ENCODE data around the gene IKBKE. TPM values are rescaled to one million over a fixed set of nuclear protein-coding genes. Genes with fewer than 3 reads are reported as not detected.

Gene IKBKE
- polyA plus RNA-seq, 2 of the 4 experiments (the other 2 are of a cell fraction) = 6.3 to 6.4 TPM

DNA sequence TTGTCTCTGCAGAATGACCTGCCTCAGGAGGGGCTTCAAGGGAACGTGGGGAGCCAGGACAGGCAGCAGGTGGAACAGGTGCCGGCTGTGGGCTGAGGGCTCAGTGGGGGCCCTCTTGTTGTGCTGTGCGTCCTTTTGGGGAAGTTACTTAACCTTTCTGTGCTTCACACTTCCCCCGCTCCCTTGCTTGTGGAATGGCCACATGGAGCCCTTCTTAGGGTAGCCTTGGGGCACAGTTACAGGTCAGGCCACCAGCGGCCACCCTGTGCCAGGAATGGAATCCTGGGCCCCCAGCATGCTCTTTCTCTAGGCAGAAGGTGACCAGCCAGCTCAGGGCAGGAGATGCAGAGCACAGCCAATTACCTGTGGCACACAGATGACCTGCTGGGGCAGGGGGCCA, 2.6 kb downstream of the IKBKE start (continued):
- TF ChIP-seq, protein P1, sequence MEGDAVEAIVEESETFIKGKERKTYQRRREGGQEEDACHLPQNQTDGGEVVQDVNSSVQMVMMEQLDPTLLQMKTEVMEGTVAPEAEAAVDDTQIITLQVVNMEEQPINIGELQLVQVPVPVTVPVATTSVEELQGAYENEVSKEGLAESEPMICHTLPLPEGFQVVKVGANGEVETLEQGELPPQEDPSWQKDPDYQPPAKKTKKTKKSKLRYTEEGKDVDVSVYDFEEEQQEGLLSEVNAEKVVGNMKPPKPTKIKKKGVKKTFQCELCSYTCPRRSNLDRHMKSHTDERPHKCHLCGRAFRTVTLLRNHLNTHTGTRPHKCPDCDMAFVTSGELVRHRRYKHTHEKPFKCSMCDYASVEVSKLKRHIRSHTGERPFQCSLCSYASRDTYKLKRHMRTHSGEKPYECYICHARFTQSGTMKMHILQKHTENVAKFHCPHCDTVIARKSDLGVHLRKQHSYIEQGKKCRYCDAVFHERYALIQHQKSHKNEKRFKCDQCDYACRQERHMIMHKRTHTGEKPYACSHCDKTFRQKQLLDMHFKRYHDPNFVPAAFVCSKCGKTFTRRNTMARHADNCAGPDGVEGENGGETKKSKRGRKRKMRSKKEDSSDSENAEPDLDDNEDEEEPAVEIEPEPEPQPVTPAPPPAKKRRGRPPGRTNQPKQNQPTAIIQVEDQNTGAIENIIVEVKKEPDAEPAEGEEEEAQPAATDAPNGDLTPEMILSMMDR (IDR thresholded peaks at IDR 0.05) = no peak
- TF ChIP-seq ZC3H11A (IDR thresholded peaks at IDR 0.05) = no peak
- TF ChIP-seq EHF (CRISPR knock-in tag; IDR thresholded peaks at IDR 0.05) = no peak
- no peak for TF ChIP-seq CBX2 (IDR thresholded peaks at IDR 0.05; ENCODE audit: borderline replicate concordance, low read depth)

DNA sequence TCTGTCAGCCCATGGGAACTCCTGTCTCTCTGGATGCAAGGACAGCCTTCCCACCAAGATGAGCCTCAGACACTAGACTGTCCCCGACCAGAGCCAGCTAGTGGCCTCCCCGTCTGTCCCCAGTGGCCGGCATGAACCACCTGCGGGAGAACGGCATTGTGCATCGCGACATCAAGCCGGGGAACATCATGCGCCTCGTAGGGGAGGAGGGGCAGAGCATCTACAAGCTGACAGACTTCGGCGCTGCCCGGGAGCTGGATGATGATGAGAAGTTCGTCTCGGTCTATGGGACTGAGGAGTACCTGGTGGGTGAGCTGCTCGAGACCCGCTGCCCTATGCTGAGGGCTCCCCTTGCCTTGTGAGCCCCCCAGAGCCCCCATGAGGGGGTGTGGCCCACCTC, 5.8 kb downstream of the IKBKE start:
- ATAC-seq (no peak), FAIRE-seq (no peak), DNase-seq (ENCODE audit: low read depth in 1 of 2, low spot score in 1 of 2) (no peak)
- Histone ChIP-seq H3K4me2 (no peak overlapping the region), H3K4me3 (no peak overlapping the region), H3K27ac (no peak overlapping the region), H3K9me3 (no peaks in the 10 kb centered on the region), H3K4me1 (peaks cover 12% of the 10 kb centered on the region)
- ChIA-PET CTCF (interaction anchor here (0.6 to 8.1 kb wide), 5 partner anchors 14 to 1089 kb away, joined by 3 to 87 read pairs (median 54); no protein-coding TSS in a partner anchor), POLR2A (no interaction called here)
- WGBS (ENCODE audit: missing lambda C conversion rate) = 93% methylated on average over 17 of the region's 17 CpGs
- TF ChIP-seq NR3C1 (IDR thresholded peaks at IDR 0.05) (no peak), RNF2 (IDR thresholded peaks at IDR 0.05; ENCODE audit: borderline replicate concordance, low read depth) (no peak), POLR2AphosphoS2 (conservative IDR thresholded peaks at IDR 0.05; ENCODE audit: low read length) (no peak), NPAS2 (CRISPR knock-in tag; IDR thresholded peaks at IDR 0.05; ENCODE audit: borderline replicate concordance) (no peak)
- TF ChIP-seq, protein P2, sequence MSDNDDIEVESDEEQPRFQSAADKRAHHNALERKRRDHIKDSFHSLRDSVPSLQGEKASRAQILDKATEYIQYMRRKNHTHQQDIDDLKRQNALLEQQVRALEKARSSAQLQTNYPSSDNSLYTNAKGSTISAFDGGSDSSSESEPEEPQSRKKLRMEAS (IDR thresholded peaks at IDR 0.05) = no peak
- TF ChIP-seq, protein P3, sequence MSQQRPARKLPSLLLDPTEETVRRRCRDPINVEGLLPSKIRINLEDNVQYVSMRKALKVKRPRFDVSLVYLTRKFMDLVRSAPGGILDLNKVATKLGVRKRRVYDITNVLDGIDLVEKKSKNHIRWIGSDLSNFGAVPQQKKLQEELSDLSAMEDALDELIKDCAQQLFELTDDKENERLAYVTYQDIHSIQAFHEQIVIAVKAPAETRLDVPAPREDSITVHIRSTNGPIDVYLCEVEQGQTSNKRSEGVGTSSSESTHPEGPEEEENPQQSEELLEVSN (IDR thresholded peaks at IDR 0.05; ENCODE audit: borderline replicate concordance, low read depth) = no peak

DNA sequence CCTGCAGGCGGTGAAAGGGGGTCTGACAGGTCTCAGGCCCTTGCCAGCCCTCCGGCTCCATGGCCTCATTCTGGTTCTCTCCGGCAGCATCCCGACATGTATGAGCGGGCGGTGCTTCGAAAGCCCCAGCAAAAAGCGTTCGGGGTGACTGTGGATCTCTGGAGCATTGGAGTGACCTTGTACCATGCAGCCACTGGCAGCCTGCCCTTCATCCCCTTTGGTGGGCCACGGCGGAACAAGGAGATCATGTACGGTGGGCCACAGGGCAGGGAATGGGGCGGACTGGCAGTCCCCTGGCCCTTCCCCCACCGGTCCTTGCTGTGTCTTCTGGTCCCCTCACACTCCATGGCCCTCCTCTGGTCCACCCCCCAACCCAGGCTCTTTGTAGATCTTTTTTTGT, 6.3 kb downstream of the IKBKE start:
- ATAC-seq (no peak), FAIRE-seq (no peak), DNase-seq (ENCODE audit: low read depth in 1 of 2, low spot score in 1 of 2) (no peak)
- Histone ChIP-seq H3K27ac (no peak overlapping the region), H3K9me3 (no peaks in the 10 kb centered on the region), H3K4me3 (no peak overlapping the region), H3K4me1 (peaks cover 11% of the 10 kb centered on the region), H3K4me2 (no peak overlapping the region)
- ChIA-PET CTCF (interaction anchor here (0.6 to 8.1 kb wide), 6 partner anchors 14 to 1089 kb away, joined by 3 to 87 read pairs (median 29); no protein-coding TSS in a partner anchor), POLR2A (no interaction called here)
- WGBS (ENCODE audit: missing lambda C conversion rate) = 91% methylated on average over 14 of the region's 14 CpGs
- TF ChIP-seq MAFK (IDR thresholded peaks at IDR 0.05; ENCODE audit: partially characterized antibody) (no peak), JUNB (IDR thresholded peaks at IDR 0.05) (no peak), MYC (IDR thresholded peaks at IDR 0.05; ENCODE audit: borderline replicate concordance, low read length) (no peak), CEBPB (IDR thresholded peaks at IDR 0.05) (no peak)

DNA sequence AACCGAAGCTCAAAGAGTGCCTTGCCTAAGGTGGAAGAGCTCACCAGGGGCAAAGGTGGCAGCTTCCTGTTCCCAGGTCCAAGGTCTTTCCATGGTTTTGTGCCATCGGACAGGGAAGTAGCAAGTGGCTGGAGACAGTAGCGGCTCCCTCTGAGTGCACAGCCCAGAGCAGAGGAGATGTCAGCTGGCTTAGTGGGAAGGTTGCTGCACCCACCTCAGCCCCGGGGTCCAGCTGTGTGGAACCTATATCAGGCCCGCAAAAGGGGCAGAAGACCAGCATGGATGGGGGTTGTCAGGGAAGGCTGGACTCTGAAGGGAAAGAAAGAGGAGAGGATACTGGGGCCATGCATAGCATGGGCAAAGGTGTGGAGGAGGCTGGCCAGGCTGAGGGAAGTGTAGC, 6.8 kb downstream of the IKBKE start:
- no peak overlapping the region for H3K4me3 ChIP-seq
- FAIRE-seq = no peak
- WGBS (ENCODE audit: missing lambda C conversion rate) = 82% methylated on average over 5 of the region's 5 CpGs

More for the DNA sequence above, 6.8 kb downstream of the IKBKE start:
- POLR2A ChIA-PET = no interaction called here
- Histone ChIP-seq H3K9me3 (no peaks in the 10 kb centered on the region), H3K4me1 (peaks cover 11% of the 10 kb centered on the region), H3K27ac (no peak overlapping the region), H3K4me2 (no peak overlapping the region)
- no peak for ATAC-seq
- TF ChIP-seq, protein P2 (IDR thresholded peaks at IDR 0.05) = no peak
- TF ChIP-seq, protein P4, sequence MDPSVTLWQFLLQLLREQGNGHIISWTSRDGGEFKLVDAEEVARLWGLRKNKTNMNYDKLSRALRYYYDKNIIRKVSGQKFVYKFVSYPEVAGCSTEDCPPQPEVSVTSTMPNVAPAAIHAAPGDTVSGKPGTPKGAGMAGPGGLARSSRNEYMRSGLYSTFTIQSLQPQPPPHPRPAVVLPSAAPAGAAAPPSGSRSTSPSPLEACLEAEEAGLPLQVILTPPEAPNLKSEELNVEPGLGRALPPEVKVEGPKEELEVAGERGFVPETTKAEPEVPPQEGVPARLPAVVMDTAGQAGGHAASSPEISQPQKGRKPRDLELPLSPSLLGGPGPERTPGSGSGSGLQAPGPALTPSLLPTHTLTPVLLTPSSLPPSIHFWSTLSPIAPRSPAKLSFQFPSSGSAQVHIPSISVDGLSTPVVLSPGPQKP (IDR thresholded peaks at IDR 0.05; ENCODE audit: low read depth, low read length) = no peak
- TF ChIP-seq BHLHE40 (IDR thresholded peaks at IDR 0.05; ENCODE audit: low read depth, low read length) (no peak), NFE2L2 (conservative IDR thresholded peaks at IDR 0.05; ENCODE audit: low read length) (no peak), TP53 (CRISPR knock-in tag; IDR thresholded peaks at IDR 0.05) (no peak), ZSCAN20 (CRISPR knock-in tag; IDR thresholded peaks at IDR 0.05) (no peak), MAFK (IDR thresholded peaks at IDR 0.05; ENCODE audit: partially characterized antibody) (no peak), CEBPB (IDR thresholded peaks at IDR 0.05) (no peak)
- TF ChIP-seq, protein P5, sequence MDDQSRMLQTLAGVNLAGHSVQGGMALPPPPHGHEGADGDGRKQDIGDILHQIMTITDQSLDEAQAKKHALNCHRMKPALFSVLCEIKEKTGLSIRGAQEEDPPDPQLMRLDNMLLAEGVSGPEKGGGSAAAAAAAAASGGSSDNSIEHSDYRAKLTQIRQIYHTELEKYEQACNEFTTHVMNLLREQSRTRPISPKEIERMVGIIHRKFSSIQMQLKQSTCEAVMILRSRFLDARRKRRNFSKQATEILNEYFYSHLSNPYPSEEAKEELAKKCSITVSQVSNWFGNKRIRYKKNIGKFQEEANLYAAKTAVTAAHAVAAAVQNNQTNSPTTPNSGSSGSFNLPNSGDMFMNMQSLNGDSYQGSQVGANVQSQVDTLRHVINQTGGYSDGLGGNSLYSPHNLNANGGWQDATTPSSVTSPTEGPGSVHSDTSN (IDR thresholded peaks at IDR 0.05) = no peak
- CTCF ChIA-PET = interaction anchor here (0.7 to 8.1 kb wide), 10 partner anchors 6 to 928 kb away, joined by 3 to 87 read pairs (median 6); partner anchors contain the start of gene IKBKE
- DNase-seq (ENCODE audit: low read depth in 1 of 2, low spot score in 1 of 2) = no peak
